ENCODE results near the gene CCNJ. TPM values are rescaled to one million over a fixed set of nuclear protein-coding genes. Genes with fewer than 3 reads are reported as not detected.

Gene CCNJ
- total and polyA plus RNA-seq, 2 experiments from 2014 or later: 14.1 to 29.6 TPM

DNA sequence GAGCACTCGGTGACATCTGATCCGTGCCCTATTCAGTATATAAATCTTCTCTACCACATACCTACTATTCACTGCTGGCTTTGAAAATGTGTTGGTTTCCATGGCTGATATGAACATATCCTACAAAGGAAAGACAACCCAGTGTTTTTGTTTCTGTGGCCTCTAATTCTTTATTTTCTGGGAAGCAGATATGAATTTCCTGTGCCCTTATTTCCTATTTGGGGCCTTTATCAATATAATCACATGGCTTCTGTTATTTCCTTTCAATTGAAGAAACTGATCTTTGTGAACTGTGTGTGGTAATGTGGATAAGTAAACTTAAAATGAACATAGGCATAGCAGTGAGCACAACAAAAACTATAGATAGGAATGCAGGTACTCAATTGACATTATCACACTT lies 10.6 kb downstream of the CCNJ start (continued):
- TF ChIP-seq ZNF462 (CRISPR knock-in tag; IDR thresholded peaks at IDR 0.05): no peak
- no peak for TF ChIP-seq EZH2 (IDR thresholded peaks at IDR 0.05; ENCODE audit: low read depth, unreplicated experiment)
- TF ChIP-seq CREB1 (CRISPR knock-in tag; IDR thresholded peaks at IDR 0.05; ENCODE audit: low read depth): no peak

GRCh38 chr10:96056787-96057186 lies 13.4 kb downstream of the CCNJ start:
- no peak for DNase-seq (ENCODE audit: low spot score)
- peaks cover 14% of the 10 kb centered on the region for H4K20me1 ChIP-seq (replicated peaks; ENCODE audit: insufficient read depth)

More at GRCh38 chr10:96056787-96057186, 13.4 kb downstream of the CCNJ start:
- H3K4me3 Mint-ChIP-seq: no peak overlapping the region
- H3K9me3 Mint-ChIP-seq: no peaks in the 10 kb centered on the region
- Histone ChIP-seq H3K36me3 (ENCODE audit: insufficient read depth) (peaks cover 32% of the 10 kb centered on the region), H3K9me2 (ENCODE audit: insufficient read depth) (no peaks in the 10 kb centered on the region), H3K27me3 (ENCODE audit: insufficient read depth) (no peaks in the 10 kb centered on the region), H3K4me2 (no peak overlapping the region), H3K4me1 (ENCODE audit: insufficient read depth) (no peaks in the 10 kb centered on the region), H3K27ac (ENCODE audit: low read depth) (no peak overlapping the region), H3K4me3 (no peak overlapping the region), H3F3A (replicated peaks; ENCODE audit: low read depth) (no peaks in the 10 kb centered on the region), H2AFZ (no peak overlapping the region), H3K79me2 (replicated peaks; ENCODE audit: insufficient read depth) (peaks cover 41% of the 10 kb centered on the region)
- H3K36me3 Mint-ChIP-seq (ENCODE audit: low read depth): peaks cover 62% of the 10 kb centered on the region
- peaks cover 11% of the 10 kb centered on the region for H3K4me1 Mint-ChIP-seq
- ATAC-seq: no peak
- H3K27me3 Mint-ChIP-seq (ENCODE audit: insufficient read depth, low read depth, poor library complexity): no peaks in the 10 kb centered on the region
- TF ChIP-seq ZNF331 (CRISPR knock-in tag; IDR thresholded peaks at IDR 0.05; ENCODE audit: low read depth) (no peak), NANOG (IDR thresholded peaks at IDR 0.05; ENCODE audit: borderline replicate concordance) (no peak), REST (IDR thresholded peaks at IDR 0.05; ENCODE audit: unreplicated experiment) (no peak), STAT1 (IDR thresholded peaks at IDR 0.05; ENCODE audit: unreplicated experiment) (no peak), JUNB (IDR thresholded peaks at IDR 0.05; ENCODE audit: unreplicated experiment) (no peak), CREB1 (CRISPR knock-in tag; IDR thresholded peaks at IDR 0.05; ENCODE audit: low read depth) (no peak)
- no peak overlapping the region for H3K27ac Mint-ChIP-seq

Data from GM23338 (cell line).